Measurements from ENCODE around the gene INSC.

DNA sequence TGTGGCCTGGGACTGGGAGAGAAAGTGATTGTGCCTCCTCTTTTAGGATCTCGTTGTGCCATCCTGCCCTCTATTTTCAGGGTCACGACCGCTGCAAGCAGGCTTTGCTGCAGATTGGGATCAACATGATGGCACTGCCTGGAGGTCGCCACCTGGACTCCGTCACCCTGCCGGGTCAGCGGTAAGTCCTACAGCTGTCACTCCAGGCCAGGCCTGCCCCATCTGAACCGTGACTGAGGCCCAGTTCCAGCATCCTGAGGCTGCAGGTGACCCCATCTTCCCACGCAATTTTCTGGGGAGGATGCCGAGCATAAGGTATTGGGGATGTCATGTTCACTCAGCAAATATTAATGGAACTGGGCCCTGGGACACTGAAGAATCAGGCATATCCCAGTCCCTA, 34.3 kb downstream of the INSC start:
- TF ChIP-seq TAF1 (IDR thresholded peaks at IDR 0.05; ENCODE audit: borderline replicate concordance, low read depth, low read length) (no peak), POLR2A (IDR thresholded peaks at IDR 0.05; ENCODE audit: low read depth, low read length) (no peak), POLR2AphosphoS5 (IDR thresholded peaks at IDR 0.05; ENCODE audit: low read depth, low read length) (no peak)
